HL-60 (cell line): ENCODE results near the gene ZCCHC24.

Source experiments
- CTCF ChIP-seq: IDR thresholded peaks from one replicate; pipeline ENCODE4 v1.5.1; 2011; ENCODE audit warnings: low read length, control low read depth, inconsistent platforms; ENCODE audit not compliant: insufficient read depth
- POLR2AphosphoS5 ChIP-seq: IDR thresholded peaks from 2 replicates; pipeline ENCODE4 v1.6.1; 2012; ENCODE audit warnings: low read depth

- TF ChIP-seq CTCF (no peak), POLR2AphosphoS5 (no peak)
Measured at GRCh38 chr10:79420974-79421688, 24.3 kb downstream of the ZCCHC24 start.
